Parathyroid adenoma (tissue), 2 donors: ENCODE results near the gene PRKN.

Experiments used
- H2AFZ ChIP-seq: fragments of 300-600 bp; sonication (generic); one replicate; pipeline ENCODE4 v1.7.0; 2017; ENCODE audit warnings: antibody characterized with exemption, mild to moderate bottlenecking
- H3K27ac ChIP-seq: fragments of 300-600 bp; sonication (generic); one replicate; pipeline ENCODE4 v1.7.0; 2017
- H3K27me3 ChIP-seq: fragments of 300-600 bp; sonication (generic); one replicate; pipeline ENCODE4 v1.7.0; 2017; ENCODE audit warnings: low read length; ENCODE audit not compliant: control insufficient read depth, insufficient read depth
- H3K36me3 ChIP-seq: fragments of 300-600 bp; sonication (generic); one replicate; pipeline ENCODE4 v1.7.0; 2017; ENCODE audit warnings: low read length; ENCODE audit not compliant: control insufficient read depth, insufficient read depth
- H3K4me1 ChIP-seq: fragments of 300-600 bp; sonication (generic); one replicate; pipeline ENCODE4 v1.7.0; 2017; ENCODE audit warnings: control low read depth
- H3K4me2 ChIP-seq: fragments of 300-600 bp; sonication (generic); one replicate; pipeline ENCODE4 v1.7.0; 2017; ENCODE audit warnings: low read length
- H3K4me3 ChIP-seq: fragments of 300-600 bp; sonication (generic); one replicate; pipeline ENCODE4 v1.7.0; 2017; ENCODE audit warnings: low read depth, low read length
- H3K79me2 ChIP-seq: fragments of 300-600 bp; sonication (generic); one replicate; pipeline ENCODE4 v1.7.0; 2017; ENCODE audit warnings: control low read depth
- H3K9ac ChIP-seq: fragments of 300-600 bp; sonication (generic); one replicate; pipeline ENCODE4 v1.7.0; 2017; ENCODE audit warnings: mild to moderate bottlenecking
- H3K9me3 ChIP-seq: fragments of 300-600 bp; sonication (generic); one replicate; pipeline ENCODE4 v1.7.0; 2017; ENCODE audit warnings: low read length; ENCODE audit not compliant: control insufficient read depth
- TF ChIP-seq, protein P1 (sequence below): fragments of 300-600 bp; sonication (generic); IDR thresholded peaks from one replicate; pipeline ENCODE4 v1.7.0; 2017; ENCODE audit warnings: antibody characterized with exemption, mild to moderate bottlenecking
- donor health status: primary hyperparathyroidism.

Gene PRKN

DNA sequence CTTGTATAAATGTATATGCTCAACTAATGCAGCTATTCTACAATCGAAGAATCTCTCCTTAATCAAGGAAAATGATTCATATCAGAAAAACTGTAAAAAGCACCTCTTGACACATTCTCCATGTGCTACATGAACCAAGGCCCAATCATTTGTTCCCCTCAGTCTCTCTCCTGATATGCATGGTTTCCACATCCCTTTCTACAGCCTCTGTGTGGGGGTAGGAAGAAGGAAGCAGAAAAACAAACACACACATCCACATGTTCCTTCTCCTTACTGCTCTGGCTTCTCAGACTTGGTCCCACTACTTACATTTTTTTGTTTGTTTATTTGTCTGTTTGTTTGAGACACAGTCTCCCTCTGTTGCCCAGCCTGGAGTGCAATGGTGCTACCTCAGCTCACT lies 510.5 kb downstream of the PRKN start:
- H3K9ac ChIP-seq = no peak overlapping the region
- no peaks in the 10 kb centered on the region for H3K79me2 ChIP-seq
- TF ChIP-seq, protein P1, sequence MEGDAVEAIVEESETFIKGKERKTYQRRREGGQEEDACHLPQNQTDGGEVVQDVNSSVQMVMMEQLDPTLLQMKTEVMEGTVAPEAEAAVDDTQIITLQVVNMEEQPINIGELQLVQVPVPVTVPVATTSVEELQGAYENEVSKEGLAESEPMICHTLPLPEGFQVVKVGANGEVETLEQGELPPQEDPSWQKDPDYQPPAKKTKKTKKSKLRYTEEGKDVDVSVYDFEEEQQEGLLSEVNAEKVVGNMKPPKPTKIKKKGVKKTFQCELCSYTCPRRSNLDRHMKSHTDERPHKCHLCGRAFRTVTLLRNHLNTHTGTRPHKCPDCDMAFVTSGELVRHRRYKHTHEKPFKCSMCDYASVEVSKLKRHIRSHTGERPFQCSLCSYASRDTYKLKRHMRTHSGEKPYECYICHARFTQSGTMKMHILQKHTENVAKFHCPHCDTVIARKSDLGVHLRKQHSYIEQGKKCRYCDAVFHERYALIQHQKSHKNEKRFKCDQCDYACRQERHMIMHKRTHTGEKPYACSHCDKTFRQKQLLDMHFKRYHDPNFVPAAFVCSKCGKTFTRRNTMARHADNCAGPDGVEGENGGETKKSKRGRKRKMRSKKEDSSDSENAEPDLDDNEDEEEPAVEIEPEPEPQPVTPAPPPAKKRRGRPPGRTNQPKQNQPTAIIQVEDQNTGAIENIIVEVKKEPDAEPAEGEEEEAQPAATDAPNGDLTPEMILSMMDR = no peak
- H3K4me2 ChIP-seq = no peak overlapping the region
- H3K27ac ChIP-seq = no peak overlapping the region
- H3K4me3 ChIP-seq = no peak overlapping the region
- H3K4me1 ChIP-seq = no peaks in the 10 kb centered on the region
- no peak overlapping the region for H2AFZ ChIP-seq
- no peaks in the 10 kb centered on the region for H3K36me3 ChIP-seq
- no peaks in the 10 kb centered on the region for H3K9me3 ChIP-seq
- no peaks in the 10 kb centered on the region for H3K27me3 ChIP-seq

DNA sequence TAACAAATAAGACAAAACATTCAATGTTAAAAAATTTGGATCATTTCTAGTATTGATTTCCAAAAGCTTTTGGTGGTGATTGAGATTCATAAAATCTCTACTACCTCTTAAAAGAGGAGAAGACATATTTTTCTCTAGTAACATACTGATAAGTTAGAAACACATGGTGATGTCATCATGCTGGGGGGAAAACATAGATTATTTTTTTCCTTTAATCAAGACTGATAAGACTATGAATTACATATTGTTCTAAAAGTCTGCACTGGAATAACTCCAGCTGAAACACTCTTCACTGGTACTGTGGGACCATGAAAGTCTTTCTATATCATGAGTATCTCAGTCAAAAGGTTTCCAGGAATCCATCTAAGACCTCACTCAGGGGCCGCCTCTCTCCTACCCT lies 515.8 kb downstream of the PRKN start:
- Histone ChIP-seq H3K79me2 (no peaks in the 10 kb centered on the region), H2AFZ (no peak overlapping the region), H3K36me3 (no peaks in the 10 kb centered on the region), H3K27me3 (no peaks in the 10 kb centered on the region), H3K4me2 (no peak overlapping the region), H3K4me3 (no peak overlapping the region), H3K9ac (no peak overlapping the region), H3K4me1 (no peaks in the 10 kb centered on the region), H3K9me3 (no peaks in the 10 kb centered on the region), H3K27ac (no peak overlapping the region)
- TF ChIP-seq, protein P1 = no peak

- TF ChIP-seq, protein P1 = no peak
- H3K4me1 ChIP-seq = no peaks in the 10 kb centered on the region
Measured at GRCh38 chr6:162211022-162211421, 516.5 kb downstream of the PRKN start.

DNA sequence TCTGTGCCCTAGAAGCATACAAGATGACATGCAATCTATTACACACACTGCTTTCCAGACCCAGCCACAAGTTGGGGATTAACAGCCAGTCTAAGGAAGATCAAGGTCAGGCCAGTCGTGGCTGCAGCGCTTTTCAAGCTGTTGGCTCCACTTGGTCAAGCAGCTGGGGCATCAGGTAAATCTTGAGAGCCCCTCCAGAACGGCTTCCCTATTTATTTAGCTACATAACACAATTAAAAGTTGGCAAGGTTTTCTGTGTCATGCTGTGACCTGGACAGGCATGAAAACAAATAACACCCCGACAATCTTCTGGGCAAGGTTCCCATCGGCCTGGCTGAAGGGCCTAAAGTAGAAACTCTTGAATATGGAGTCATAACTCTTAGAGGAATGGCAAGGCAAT lies 524.3 kb downstream of the PRKN start:
- Histone ChIP-seq H3K4me2 (no peak overlapping the region), H3K4me3 (no peak overlapping the region), H3K36me3 (no peaks in the 10 kb centered on the region), H3K9me3 (no peaks in the 10 kb centered on the region), H3K9ac (no peak overlapping the region), H3K4me1 (peaks cover 7% of the 10 kb centered on the region), H2AFZ (no peak overlapping the region), H3K27me3 (no peaks in the 10 kb centered on the region), H3K27ac (no peak overlapping the region), H3K79me2 (no peaks in the 10 kb centered on the region)
- TF ChIP-seq, protein P1 = no peak

More at GRCh38 chr6:162211022-162211421, 516.5 kb downstream of the PRKN start:
- no peaks in the 10 kb centered on the region for H3K36me3 ChIP-seq
- no peak overlapping the region for H2AFZ ChIP-seq
- H3K9ac ChIP-seq = no peak overlapping the region
- H3K27me3 ChIP-seq = no peaks in the 10 kb centered on the region
- no peaks in the 10 kb centered on the region for H3K79me2 ChIP-seq
- no peak overlapping the region for H3K4me3 ChIP-seq
- no peak overlapping the region for H3K27ac ChIP-seq
- H3K4me2 ChIP-seq = no peak overlapping the region
- H3K9me3 ChIP-seq = no peaks in the 10 kb centered on the region

DNA sequence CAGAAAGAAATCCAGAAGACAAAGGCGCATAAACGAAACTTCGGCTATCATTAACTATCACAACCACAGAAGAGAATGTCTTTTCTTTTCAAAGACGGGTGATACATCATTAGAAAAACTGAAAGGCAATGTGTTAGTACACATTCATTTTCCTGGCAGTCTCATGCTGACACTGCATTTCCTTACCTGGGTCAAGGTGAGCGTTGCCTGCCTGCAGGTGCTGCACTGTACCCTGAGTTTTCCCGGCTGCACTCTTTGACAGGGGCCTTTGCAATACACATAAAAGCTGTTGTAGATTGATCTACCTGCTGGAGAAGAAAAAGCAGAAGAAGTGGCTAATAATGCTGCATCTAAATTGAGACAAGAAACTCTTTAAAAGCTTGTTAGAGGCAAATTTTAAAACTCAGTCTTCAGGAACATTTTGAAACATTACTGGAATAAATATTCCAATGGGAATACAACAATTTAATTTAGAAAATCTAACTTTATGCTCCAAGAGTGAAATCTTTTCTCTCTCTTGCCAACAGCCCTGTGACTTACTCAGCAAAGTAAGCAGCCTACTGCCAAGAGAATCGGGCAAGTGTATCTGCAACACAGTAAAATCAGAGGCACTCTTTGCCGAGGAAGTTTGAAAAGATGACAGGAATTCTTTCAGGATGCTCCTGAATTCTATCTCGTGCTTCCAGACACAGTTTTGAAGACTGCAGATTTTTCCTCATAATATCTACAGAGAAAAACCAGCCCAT lies 526.4 kb downstream of the PRKN start:
- no peaks in the 10 kb centered on the region for H3K9me3 ChIP-seq
- H3K27me3 ChIP-seq = no peaks in the 10 kb centered on the region
- H3K4me2 ChIP-seq = no peak overlapping the region
- H3K4me3 ChIP-seq = no peak overlapping the region
- no peak overlapping the region for H3K9ac ChIP-seq
- H3K27ac ChIP-seq = no peak overlapping the region
- TF ChIP-seq, protein P1 = no peak
- H3K4me1 ChIP-seq = peaks cover 7% of the 10 kb centered on the region
- H3K79me2 ChIP-seq = no peaks in the 10 kb centered on the region
- H3K36me3 ChIP-seq = no peaks in the 10 kb centered on the region
- no peak overlapping the region for H2AFZ ChIP-seq
